ENCODE data around the gene GPR143.

DNA sequence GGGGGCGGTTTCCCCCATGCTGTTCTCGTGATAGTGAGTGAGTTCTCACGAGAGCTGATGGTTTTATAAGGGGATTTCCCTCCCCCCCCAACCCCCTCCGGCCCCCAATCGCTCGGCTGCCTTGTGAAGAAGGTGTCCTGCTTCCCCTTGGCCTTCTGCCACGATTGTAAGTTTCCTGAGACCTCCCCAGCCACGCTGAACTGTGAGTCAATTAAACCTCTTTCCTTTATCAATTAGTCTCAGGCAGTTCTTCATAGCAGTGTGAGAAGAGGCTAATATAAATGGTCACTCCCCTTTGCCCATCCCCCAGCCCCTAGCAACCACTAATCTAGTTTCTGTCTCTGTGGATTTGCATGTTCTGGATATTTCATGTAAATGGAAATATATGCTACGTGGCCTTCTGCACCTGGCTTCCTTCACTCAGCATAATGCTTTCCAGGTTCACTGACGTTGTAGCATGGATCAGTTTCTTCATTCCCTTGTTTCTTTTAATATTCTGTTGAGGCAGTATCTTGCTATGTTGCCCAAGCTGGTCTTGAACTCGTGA, 16.4 kb downstream of the GPR143 start:
- TF ChIP-seq, protein P1, sequence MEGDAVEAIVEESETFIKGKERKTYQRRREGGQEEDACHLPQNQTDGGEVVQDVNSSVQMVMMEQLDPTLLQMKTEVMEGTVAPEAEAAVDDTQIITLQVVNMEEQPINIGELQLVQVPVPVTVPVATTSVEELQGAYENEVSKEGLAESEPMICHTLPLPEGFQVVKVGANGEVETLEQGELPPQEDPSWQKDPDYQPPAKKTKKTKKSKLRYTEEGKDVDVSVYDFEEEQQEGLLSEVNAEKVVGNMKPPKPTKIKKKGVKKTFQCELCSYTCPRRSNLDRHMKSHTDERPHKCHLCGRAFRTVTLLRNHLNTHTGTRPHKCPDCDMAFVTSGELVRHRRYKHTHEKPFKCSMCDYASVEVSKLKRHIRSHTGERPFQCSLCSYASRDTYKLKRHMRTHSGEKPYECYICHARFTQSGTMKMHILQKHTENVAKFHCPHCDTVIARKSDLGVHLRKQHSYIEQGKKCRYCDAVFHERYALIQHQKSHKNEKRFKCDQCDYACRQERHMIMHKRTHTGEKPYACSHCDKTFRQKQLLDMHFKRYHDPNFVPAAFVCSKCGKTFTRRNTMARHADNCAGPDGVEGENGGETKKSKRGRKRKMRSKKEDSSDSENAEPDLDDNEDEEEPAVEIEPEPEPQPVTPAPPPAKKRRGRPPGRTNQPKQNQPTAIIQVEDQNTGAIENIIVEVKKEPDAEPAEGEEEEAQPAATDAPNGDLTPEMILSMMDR (IDR thresholded peaks at IDR 0.05): no peak
- TF ChIP-seq POLR2AphosphoS5 (IDR thresholded peaks at IDR 0.05): no peak
- no peak for TF ChIP-seq POLR2A (IDR thresholded peaks at IDR 0.05)

Data from sigmoid colon (tissue), 4 donors.